HepG2 (cell line): Measurements from ENCODE around the gene KIF19. TPM values are rescaled to one million over a fixed set of nuclear protein-coding genes. Genes with fewer than 3 reads are reported as not detected.

Experiments
- ATAC-seq: fragments of 200-7000 bp; cut with Tn5 transposase; 3 replicates; pipeline ENCODE4 v1.9.1; 2020; ENCODE audit warnings: mild to moderate bottlenecking, moderate library complexity
- BruUV-seq: library from RNA; stranded (reverse); fragments of 400-500 nt; replicated peaks from 2 replicates; lab custom pipeline; 2021; lab: Mats Ljungman, UMichigan
- CTCF ChIA-PET: fragments of 300-600 bp; formaldehyde crosslinking; extraction: SDS; loops from one replicate; lab custom pipeline; 2021; ENCODE audit warnings: low total read pairs, inconsistent platforms, low intra/inter-chr PET ratio; lab: Yijun Ruan, JAX
- POLR2A ChIA-PET: fragments of 350-600 bp; sonication (Branson Sonifier 250); formaldehyde crosslinking; loops from one replicate; lab custom pipeline; 2020; ENCODE audit warnings: antibody characterized with exemption, inconsistent platforms; lab: Yijun Ruan, JAX
- DNase-seq: peaks from one replicate; pipeline ENCODE4 v3.0.0-alpha.2; 2015; ENCODE audit warnings: low spot score
- FAIRE-seq: peaks from 3 replicates; lab custom pipeline; 2011; peaks lifted over from hg19 to GRCh38; lab: Jason Lieb, UNC
- H2AFZ ChIP-seq: one replicate; pipeline ENCODE4 v1.6.1; 2011; ENCODE audit warnings: low read length, inconsistent platforms
- H3K27ac ChIP-seq: fragments of 300-600 bp; 3 replicates; pipeline ENCODE4 v1.8.0; 2011; ENCODE audit warnings: mixed run types, mild to moderate bottlenecking, mixed read lengths, low read length, inconsistent platforms; ENCODE audit not compliant: insufficient read depth; ENCODE audit errors: extremely low read length
- H3K27me3 ChIP-seq, 2 experiments: fragments of 200-600 bp in 1 of 2; 2 replicates in 1 of 2; 3 replicates in 1 of 2; pipeline versions ENCODE4 v1.6.0 to v1.8.0; 2011; ENCODE audit warnings: low read length in 2 of 2, mild to moderate bottlenecking in 2 of 2, moderate library complexity in 2 of 2, inconsistent platforms in 1 of 2; ENCODE audit not compliant: insufficient read depth in 2 of 2, control insufficient read depth in 1 of 2
- H3K36me3 ChIP-seq, 2 experiments: fragments of 200-600 bp in 1 of 2; replicated peaks in 1 of 2; 2 replicates in 1 of 2; 3 replicates in 1 of 2; pipeline versions ENCODE4 v1.5.1 to v1.8.0; 2011; ENCODE audit warnings: low read length in 2 of 2, inconsistent platforms in 1 of 2; ENCODE audit not compliant: insufficient read depth in 2 of 2, control insufficient read depth in 1 of 2
- H3K4me1 ChIP-seq: 2 replicates; pipeline ENCODE4 v1.5.1; 2012; ENCODE audit warnings: low read length, inconsistent platforms; ENCODE audit not compliant: insufficient read depth
- H3K4me2 ChIP-seq: 2 replicates; pipeline ENCODE4 v1.6.0; 2011; ENCODE audit warnings: low read depth, low read length, inconsistent platforms
- H3K4me3 ChIP-seq, 3 experiments: fragments of 200-600 bp in 1 of 3; sonication (generic), shearing (Covaris generic) in 1 of 3; replicated peaks in 1 of 3; 2 replicates each; pipeline ENCODE4 v1.5.1; 2011 to 2016; ENCODE audit warnings: low read length in 3 of 3, inconsistent platforms in 2 of 3, low read depth in 2 of 3, mild to moderate bottlenecking in 2 of 3, control low read depth in 1 of 3, mixed read lengths in 1 of 3; ENCODE audit not compliant: insufficient read depth in 1 of 3
- H3K79me2 ChIP-seq: one replicate; pipeline ENCODE4 v1.6.1; 2011; ENCODE audit warnings: low read length, inconsistent platforms; ENCODE audit not compliant: insufficient read depth
- H3K9ac ChIP-seq: 2 replicates; pipeline ENCODE4 v1.6.0; 2011; ENCODE audit warnings: mild to moderate bottlenecking, low read depth, low read length, inconsistent platforms; ENCODE audit not compliant: insufficient read depth
- H3K9me3 ChIP-seq: 2 replicates; pipeline ENCODE4 v1.5.1; 2012; ENCODE audit warnings: mild to moderate bottlenecking, low read length
- H4K20me1 ChIP-seq: 2 replicates; pipeline ENCODE4 v1.6.0; 2011; ENCODE audit warnings: inconsistent platforms, mild to moderate bottlenecking, low read length, moderate library complexity; ENCODE audit not compliant: insufficient read depth
- ARHGAP35 ChIP-seq: sonication (generic); formaldehyde crosslinking; IDR thresholded peaks from 2 replicates; pipeline ENCODE4 v1.9.0; 2022; ENCODE audit warnings: mild to moderate bottlenecking, inconsistent platforms, moderate library complexity, missing genetic modification reagents, borderline replicate concordance
- FOXK1 ChIP-seq: sonication (generic); formaldehyde crosslinking; IDR thresholded peaks from 2 replicates; pipeline ENCODE4 v1.4.0; 2020; ENCODE audit warnings: low read depth, missing genetic modification reagents, borderline replicate concordance
- GABPB1 ChIP-seq: IDR thresholded peaks from 2 replicates; pipeline ENCODE4 v1.6.1; 2016; ENCODE audit warnings: mild to moderate bottlenecking, missing genetic modification reagents, moderate library complexity, missing compliant biosample characterization
- GZF1 ChIP-seq: sonication (generic); formaldehyde crosslinking; IDR thresholded peaks from 2 replicates; pipeline ENCODE4 v1.5.1; 2020; ENCODE audit warnings: mild to moderate bottlenecking, missing genetic modification reagents
- SNAI1 ChIP-seq: sonication (generic); formaldehyde crosslinking; IDR thresholded peaks from 2 replicates; pipeline ENCODE4 v1.5.0; 2020; ENCODE audit warnings: mild to moderate bottlenecking, missing genetic modification reagents, borderline replicate concordance
- THAP11 ChIP-seq: IDR thresholded peaks from 2 replicates; pipeline ENCODE4 v1.6.1; 2016; ENCODE audit warnings: missing biosample characterization, missing genetic modification reagents
- ZNF10 ChIP-seq: sonication (generic); formaldehyde crosslinking; IDR thresholded peaks from 2 replicates; pipeline ENCODE4 v1.4.0; 2020; ENCODE audit warnings: mild to moderate bottlenecking, low read depth, missing genetic modification reagents, borderline replicate concordance
- ZNF138 ChIP-seq: sonication (generic); formaldehyde crosslinking; IDR thresholded peaks from 2 replicates; pipeline ENCODE4 v1.5.0; 2020; ENCODE audit warnings: mild to moderate bottlenecking, low read depth, missing genetic modification reagents
- ZNF329 ChIP-seq: sonication (generic); formaldehyde crosslinking; IDR thresholded peaks from 2 replicates; pipeline ENCODE4 v1.9.0; 2021; ENCODE audit warnings: low read depth, mild to moderate bottlenecking, missing genetic modification reagents
- ZNF343 ChIP-seq: sonication (generic); formaldehyde crosslinking; IDR thresholded peaks from 2 replicates; pipeline ENCODE4 v1.4.0; 2020; ENCODE audit warnings: mild to moderate bottlenecking, missing genetic modification reagents
- ZNF468 ChIP-seq: sonication (generic); formaldehyde crosslinking; IDR thresholded peaks from 2 replicates; pipeline ENCODE4 v1.8.0; 2022; ENCODE audit warnings: mild to moderate bottlenecking, moderate library complexity, missing genetic modification reagents
- ZNF563 ChIP-seq: sonication (generic); formaldehyde crosslinking; IDR thresholded peaks from 2 replicates; pipeline ENCODE4 v1.8.0; 2022; ENCODE audit warnings: mild to moderate bottlenecking, moderate library complexity, missing genetic modification reagents
- ZNF788 ChIP-seq: sonication (generic); formaldehyde crosslinking; IDR thresholded peaks from 2 replicates; pipeline ENCODE4 v1.5.0; 2020; ENCODE audit warnings: mild to moderate bottlenecking, missing genetic modification reagents, borderline replicate concordance
- WGBS: methylation state at CpG from one replicate; pipeline ENCODE4 v1.1.6; 2017; ENCODE audit warnings: low lambda C conversion rate; 5-methylcytosine and 5-hydroxymethylcytosine counted together
- in situ Hi-C: cut with HindIII; loops from 2 replicates; pipeline ENCODE4 v1.10.0; 2017; ENCODE audit warnings: low pct_unique_long_range_greater_than_20kb; ENCODE audit not compliant: extremely low pct_ligation_motif_present
- intact Hi-C: fragments of 100-400 bp; cut with micrococcal nuclease; formaldehyde crosslinking; loops from one replicate; pipeline ENCODE4 v1.10.0; 2022; ENCODE audit not compliant: unreplicated experiment
- polyA plus RNA-seq, 8 experiments: library from polyadenylated mRNA; depleted of rRNA in 3 of 8; stranded (reverse) in 7 of 8; unstranded in 1 of 8; fragments of >200 nt; fragmentation: Illumina TruSeq in 4 of 8; extraction: Trizol in 4 of 8; gene quantifications; 2 replicates each; pipeline versions ENCODE4 v1.2.1 to v1.2.3, GENCODE V29; 2011 to 2016; ENCODE audit warnings: low read depth in 4 of 8, missing spikeins in 1 of 8, mixed read lengths in 1 of 8; ENCODE audit not compliant: insufficient read depth in 1 of 8
- total RNA-seq, 5 experiments: library from RNA; depleted of rRNA; stranded (reverse); fragments of >200 nt; fragmentation: Illumina TruSeq; extraction: Trizol; gene quantifications; 2 replicates each; pipeline ENCODE4 v1.2.3, GENCODE V29; 2016; ENCODE audit warnings: low read depth in 1 of 5
- TF ChIP-seq, protein P1 (sequence below): sonication (generic); formaldehyde crosslinking; conservative IDR thresholded peaks from 2 replicates; pipeline ENCODE4 v1.4.0; 2020; ENCODE audit warnings: missing genetic modification reagents
- TF ChIP-seq, protein P2 (sequence below): sonication (generic); formaldehyde crosslinking; IDR thresholded peaks from 2 replicates; pipeline ENCODE4 v1.4.0; 2020; ENCODE audit warnings: missing genetic modification reagents, borderline replicate concordance
- TF ChIP-seq, protein P3 (sequence below): sonication (generic); formaldehyde crosslinking; IDR thresholded peaks from 2 replicates; pipeline ENCODE4 v1.5.1; 2020; ENCODE audit warnings: mild to moderate bottlenecking, missing genetic modification reagents, moderate library complexity
- TF ChIP-seq, protein P4 (sequence below): IDR thresholded peaks from 2 replicates; pipeline ENCODE4 v1.6.1; 2016; ENCODE audit warnings: mild to moderate bottlenecking, missing biosample characterization, missing genetic modification reagents

Gene KIF19
- total and polyA plus RNA-seq, 2 of the 13 experiments (the other 11 are each of a cell fraction or from before 2014, with no cell fraction given), result not detected

DNA sequence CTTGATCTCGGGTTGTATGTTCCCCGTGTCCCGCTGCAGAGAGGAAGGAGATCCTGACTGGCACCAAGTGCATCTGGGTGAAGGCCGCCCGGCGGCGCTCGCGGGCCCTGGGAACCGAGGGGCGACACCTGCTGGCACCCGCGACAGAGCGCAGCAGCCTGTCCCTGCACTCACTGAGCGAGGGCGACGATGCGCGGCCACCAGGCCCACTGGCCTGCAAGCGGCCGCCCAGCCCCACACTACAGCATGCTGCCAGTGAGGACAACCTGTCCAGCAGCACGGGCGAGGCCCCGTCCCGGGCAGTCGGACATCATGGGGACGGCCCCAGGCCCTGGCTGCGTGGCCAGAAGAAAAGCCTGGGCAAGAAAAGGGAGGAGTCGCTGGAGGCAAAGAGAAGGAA, 28.1 kb downstream of the KIF19 start:
- Histone ChIP-seq H3K27me3 (peaks cover 17 to 88% of the 10 kb centered on the region in 2 experiments; a peak in 4 of 5 replicates), H3K4me1 (no peaks in the 10 kb centered on the region), H3K9ac (no peak overlapping the region), H3K36me3 (no peaks in the 10 kb centered on the region), H3K4me2 (0 out of 2 replicates have a peak overlapping the region, but pooled peaks have one; percentile 9), H3K27ac (no peak overlapping the region), H3K79me2 (no peaks in the 10 kb centered on the region), H3K9me3 (no peaks in the 10 kb centered on the region), H2AFZ (no peak overlapping the region), H3K4me3 (no peak overlapping the region), H4K20me1 (peaks cover 3% of the 10 kb centered on the region; the same call in 1 of the 2 replicates)
- no TSS peak for BruUV-seq
- ChIA-PET POLR2A (no interaction called here), CTCF (interaction anchor here (1.5 to 1.8 kb wide), 3 partner anchors 53 to 179 kb away, joined by 7 to 9 read pairs (median 9); no protein-coding TSS in a partner anchor)
- intact Hi-C loops, result loop anchor here (1.0 kb wide), 1 partner anchor 53 kb away; no protein-coding TSS in a partner anchor
- in situ Hi-C loops, result loop anchor here (5.0 kb wide), 1 partner anchor 52 kb away; no protein-coding TSS in a partner anchor
- 5% methylated on average over 17 of the region's 29 CpGs for WGBS
- peak; percentile 67 for DNase-seq
- FAIRE-seq, result peak; percentile 4
- ATAC-seq, result peak; percentile 92
- TF ChIP-seq, protein P1, sequence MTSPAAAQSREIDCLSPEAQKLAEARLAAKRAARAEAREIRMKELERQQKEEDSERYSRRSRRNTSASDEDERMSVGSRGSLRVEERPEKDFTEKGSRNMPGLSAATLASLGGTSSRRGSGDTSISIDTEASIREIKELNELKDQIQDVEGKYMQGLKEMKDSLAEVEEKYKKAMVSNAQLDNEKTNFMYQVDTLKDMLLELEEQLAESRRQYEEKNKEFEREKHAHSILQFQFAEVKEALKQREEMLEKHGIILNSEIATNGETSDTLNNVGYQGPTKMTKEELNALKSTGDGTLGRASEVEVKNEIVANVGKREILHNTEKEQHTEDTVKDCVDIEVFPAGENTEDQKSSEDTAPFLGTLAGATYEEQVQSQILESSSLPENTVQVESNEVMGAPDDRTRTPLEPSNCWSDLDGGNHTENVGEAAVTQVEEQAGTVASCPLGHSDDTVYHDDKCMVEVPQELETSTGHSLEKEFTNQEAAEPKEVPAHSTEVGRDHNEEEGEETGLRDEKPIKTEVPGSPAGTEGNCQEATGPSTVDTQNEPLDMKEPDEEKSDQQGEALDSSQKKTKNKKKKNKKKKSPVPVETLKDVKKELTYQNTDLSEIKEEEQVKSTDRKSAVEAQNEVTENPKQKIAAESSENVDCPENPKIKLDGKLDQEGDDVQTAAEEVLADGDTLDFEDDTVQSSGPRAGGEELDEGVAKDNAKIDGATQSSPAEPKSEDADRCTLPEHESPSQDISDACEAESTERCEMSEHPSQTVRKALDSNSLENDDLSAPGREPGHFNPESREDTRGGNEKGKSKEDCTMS (CRISPR knock-in tag), result no peak
- TF ChIP-seq ZNF329 (CRISPR knock-in tag) (no peak), GZF1 (CRISPR knock-in tag) (0 out of 2 replicates have a peak, but pooled peaks have one; percentile 38), THAP11 (0 out of 2 replicates have a peak, but pooled peaks have one; percentile 29), ZNF788 (no peak; the same call in 1 of the 2 replicates), ZNF468 (CRISPR knock-in tag) (no peak), ARHGAP35 (CRISPR knock-in tag) (no peak), ZNF343 (CRISPR knock-in tag) (no peak), GABPB1 (CRISPR knock-in tag) (peak; percentile 70; the same call in 1 of the 2 replicates), FOXK1 (CRISPR knock-in tag) (no peak), ZNF138 (CRISPR knock-in tag) (no peak), ZNF563 (peak; percentile 25; the same call in 1 of the 2 replicates), SNAI1 (CRISPR knock-in tag) (no peak), ZNF10 (no peak)
- TF ChIP-seq, protein P2, sequence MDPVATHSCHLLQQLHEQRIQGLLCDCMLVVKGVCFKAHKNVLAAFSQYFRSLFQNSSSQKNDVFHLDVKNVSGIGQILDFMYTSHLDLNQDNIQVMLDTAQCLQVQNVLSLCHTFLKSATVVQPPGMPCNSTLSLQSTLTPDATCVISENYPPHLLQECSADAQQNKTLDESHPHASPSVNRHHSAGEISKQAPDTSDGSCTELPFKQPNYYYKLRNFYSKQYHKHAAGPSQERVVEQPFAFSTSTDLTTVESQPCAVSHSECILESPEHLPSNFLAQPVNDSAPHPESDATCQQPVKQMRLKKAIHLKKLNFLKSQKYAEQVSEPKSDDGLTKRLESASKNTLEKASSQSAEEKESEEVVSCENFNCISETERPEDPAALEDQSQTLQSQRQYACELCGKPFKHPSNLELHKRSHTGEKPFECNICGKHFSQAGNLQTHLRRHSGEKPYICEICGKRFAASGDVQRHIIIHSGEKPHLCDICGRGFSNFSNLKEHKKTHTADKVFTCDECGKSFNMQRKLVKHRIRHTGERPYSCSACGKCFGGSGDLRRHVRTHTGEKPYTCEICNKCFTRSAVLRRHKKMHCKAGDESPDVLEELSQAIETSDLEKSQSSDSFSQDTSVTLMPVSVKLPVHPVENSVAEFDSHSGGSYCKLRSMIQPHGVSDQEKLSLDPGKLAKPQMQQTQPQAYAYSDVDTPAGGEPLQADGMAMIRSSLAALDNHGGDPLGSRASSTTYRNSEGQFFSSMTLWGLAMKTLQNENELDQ, result peak; percentile 24; the same call in 1 of the 2 replicates
- TF ChIP-seq, protein P3, sequence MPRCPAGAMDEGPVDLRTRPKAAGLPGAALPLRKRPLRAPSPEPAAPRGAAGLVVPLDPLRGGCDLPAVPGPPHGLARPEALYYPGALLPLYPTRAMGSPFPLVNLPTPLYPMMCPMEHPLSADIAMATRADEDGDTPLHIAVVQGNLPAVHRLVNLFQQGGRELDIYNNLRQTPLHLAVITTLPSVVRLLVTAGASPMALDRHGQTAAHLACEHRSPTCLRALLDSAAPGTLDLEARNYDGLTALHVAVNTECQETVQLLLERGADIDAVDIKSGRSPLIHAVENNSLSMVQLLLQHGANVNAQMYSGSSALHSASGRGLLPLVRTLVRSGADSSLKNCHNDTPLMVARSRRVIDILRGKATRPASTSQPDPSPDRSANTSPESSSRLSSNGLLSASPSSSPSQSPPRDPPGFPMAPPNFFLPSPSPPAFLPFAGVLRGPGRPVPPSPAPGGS (CRISPR knock-in tag), result no peak
- TF ChIP-seq, protein P4, sequence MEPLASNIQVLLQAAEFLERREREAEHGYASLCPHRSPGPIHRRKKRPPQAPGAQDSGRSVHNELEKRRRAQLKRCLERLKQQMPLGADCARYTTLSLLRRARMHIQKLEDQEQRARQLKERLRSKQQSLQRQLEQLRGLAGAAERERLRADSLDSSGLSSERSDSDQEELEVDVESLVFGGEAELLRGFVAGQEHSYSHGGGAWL (CRISPR knock-in tag), result no peak
